Measurements from ENCODE around the gene RFT1.

RFT1 gene

GRCh38 chr3:53123953-53124352, 6.3 kb downstream of the RFT1 start:
- no peak for TF ChIP-seq CTCF (IDR thresholded peaks at IDR 0.05; ENCODE audit: low read length)
- TF ChIP-seq EZH2 (optimal IDR thresholded peaks at IDR 0.05; ENCODE audit: low read depth, low read length) = no peak
- no peak for TF ChIP-seq EZH2phosphoT487 (IDR thresholded peaks at IDR 0.05; ENCODE audit: low read length)
- Histone ChIP-seq H3K79me2 (ENCODE audit: low read length) (peaks cover 9% of the 10 kb centered on the region), H3K4me3 (ENCODE audit: low read length) (no peak overlapping the region)

DNA sequence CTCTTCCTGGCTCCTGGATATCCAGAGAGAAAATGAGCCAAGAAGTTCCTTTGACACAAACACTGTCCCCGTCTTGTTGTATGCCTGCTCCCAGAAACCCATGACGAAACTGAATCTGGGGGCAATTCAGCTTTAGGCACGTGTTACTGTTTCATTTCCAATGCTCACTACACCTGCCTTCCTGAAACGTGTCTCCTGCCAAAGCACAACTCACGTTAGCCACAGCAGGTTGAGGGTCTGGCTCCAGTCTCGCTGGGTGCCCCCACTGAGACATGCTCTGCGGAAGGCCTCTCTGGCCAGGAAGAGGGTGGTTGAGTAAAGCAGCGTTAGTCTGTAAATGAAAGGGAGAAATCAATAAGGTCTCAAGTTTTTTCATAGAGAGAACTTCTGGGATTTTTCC, 6.7 kb downstream of the RFT1 start:
- no peak overlapping the region for H3K27ac ChIP-seq (ENCODE audit: low read length)
- H2AFZ ChIP-seq (ENCODE audit: low read length) = no peak overlapping the region
- H3K36me3 ChIP-seq (replicated peaks; ENCODE audit: insufficient read depth, low read length) = 0 out of 2 replicates have a peak, but pooled peaks cover 4% of the 10 kb centered on the region
- DNase-seq = no peak
- H4K20me1 ChIP-seq (ENCODE audit: insufficient read depth, low read length) = no peaks in the 10 kb centered on the region
- no peaks in the 10 kb centered on the region for H3K4me1 ChIP-seq (ENCODE audit: low read length)
- H3K4me3 ChIP-seq (ENCODE audit: low read length) = no peak overlapping the region
- H3F3A ChIP-seq (ENCODE audit: insufficient read depth, low read length) = no peaks in the 10 kb centered on the region
- no peaks in the 10 kb centered on the region for H3K27me3 ChIP-seq (replicated peaks; ENCODE audit: insufficient read depth, low read length)
- no peaks in the 10 kb centered on the region for H3K9me3 ChIP-seq (replicated peaks; ENCODE audit: insufficient read depth, low read length)
- peaks cover 4% of the 10 kb centered on the region for H3K79me2 ChIP-seq (ENCODE audit: low read length)
- no peaks in the 10 kb centered on the region for H3K9me2 ChIP-seq (replicated peaks; ENCODE audit: insufficient read depth, low read length)
- H3K9ac ChIP-seq (ENCODE audit: low read length) = no peak overlapping the region
- H3K4me2 ChIP-seq (ENCODE audit: low read depth, low read length) = no peak overlapping the region
- TF ChIP-seq EZH2phosphoT487 (IDR thresholded peaks at IDR 0.05; ENCODE audit: low read length) = no peak
- no peak for TF ChIP-seq EZH2 (optimal IDR thresholded peaks at IDR 0.05; ENCODE audit: low read depth, low read length)
- TF ChIP-seq CTCF (IDR thresholded peaks at IDR 0.05; ENCODE audit: low read length) = no peak

More at GRCh38 chr3:53123953-53124352, 6.3 kb downstream of the RFT1 start:
- no peak overlapping the region for H3K27ac ChIP-seq (ENCODE audit: low read length)
- DNase-seq = no peak
- no peaks in the 10 kb centered on the region for H3K9me2 ChIP-seq (replicated peaks; ENCODE audit: insufficient read depth, low read length)
- no peak overlapping the region for H3K4me2 ChIP-seq (ENCODE audit: low read depth, low read length)
- H4K20me1 ChIP-seq (ENCODE audit: insufficient read depth, low read length) = no peaks in the 10 kb centered on the region
- H3K4me1 ChIP-seq (ENCODE audit: low read length) = peaks cover 3% of the 10 kb centered on the region
- no peak overlapping the region for H3K9ac ChIP-seq (ENCODE audit: low read length)
- H3K27me3 ChIP-seq (replicated peaks; ENCODE audit: insufficient read depth, low read length) = no peaks in the 10 kb centered on the region
- no peak overlapping the region for H2AFZ ChIP-seq (ENCODE audit: low read length)
- 0 out of 2 replicates have a peak, but pooled peaks cover 4% of the 10 kb centered on the region for H3K36me3 ChIP-seq (replicated peaks; ENCODE audit: insufficient read depth, low read length)
- no peaks in the 10 kb centered on the region for H3F3A ChIP-seq (ENCODE audit: insufficient read depth, low read length)
- no peaks in the 10 kb centered on the region for H3K9me3 ChIP-seq (replicated peaks; ENCODE audit: insufficient read depth, low read length)

DNA sequence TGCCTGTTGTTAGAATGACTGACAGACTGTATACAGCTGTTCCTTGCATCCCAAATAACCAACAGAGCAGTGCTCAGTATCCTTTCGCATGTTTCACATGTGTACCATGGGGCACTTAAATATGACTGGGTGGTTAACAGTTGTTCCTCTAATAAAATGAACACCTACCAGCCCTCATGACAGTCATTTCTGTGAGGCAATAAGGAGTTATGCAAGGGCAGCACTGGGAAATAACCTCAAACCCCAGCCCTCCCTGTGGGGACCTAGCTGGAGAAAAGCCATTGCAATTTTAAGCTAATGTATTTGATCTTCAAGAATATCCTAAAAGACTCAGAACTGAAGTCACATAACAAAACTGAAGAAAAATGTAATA, 7.3 kb downstream of the RFT1 start:
- H2AFZ ChIP-seq (ENCODE audit: low read length) = no peak overlapping the region
- H3K9me3 ChIP-seq (replicated peaks; ENCODE audit: insufficient read depth, low read length) = no peaks in the 10 kb centered on the region
- H3K27ac ChIP-seq (ENCODE audit: low read length) = no peak overlapping the region
- TF ChIP-seq EZH2phosphoT487 (IDR thresholded peaks at IDR 0.05; ENCODE audit: low read length) (no peak), EZH2 (optimal IDR thresholded peaks at IDR 0.05; ENCODE audit: low read depth, low read length) (no peak), CTCF (IDR thresholded peaks at IDR 0.05; ENCODE audit: low read length) (no peak)
- H3K9me2 ChIP-seq (replicated peaks; ENCODE audit: insufficient read depth, low read length) = no peaks in the 10 kb centered on the region
- H3K4me2 ChIP-seq (ENCODE audit: low read depth, low read length) = no peak overlapping the region
- no peaks in the 10 kb centered on the region for H4K20me1 ChIP-seq (ENCODE audit: insufficient read depth, low read length)
- DNase-seq = no peak
- H3F3A ChIP-seq (ENCODE audit: insufficient read depth, low read length) = no peaks in the 10 kb centered on the region
- H3K36me3 ChIP-seq (replicated peaks; ENCODE audit: insufficient read depth, low read length) = 0 out of 2 replicates have a peak, but pooled peaks cover 4% of the 10 kb centered on the region
- H3K4me3 ChIP-seq (ENCODE audit: low read length) = no peak overlapping the region
- H3K79me2 ChIP-seq (ENCODE audit: low read length) = no peaks in the 10 kb centered on the region
- no peaks in the 10 kb centered on the region for H3K4me1 ChIP-seq (ENCODE audit: low read length)
- H3K27me3 ChIP-seq (replicated peaks; ENCODE audit: insufficient read depth, low read length) = no peaks in the 10 kb centered on the region
- no peak overlapping the region for H3K9ac ChIP-seq (ENCODE audit: low read length)
